HG03565 (cell line): ENCODE measurements around the gene TMLHE.
"Not testable (repeated sequence)": the region's sequence is repeated elsewhere in the genome, so short reads cannot be mapped to it uniquely, and the experiment has no call there.

Source experiments
- ATAC-seq: cut with Tn5 transposase; IDR thresholded peaks from one replicate; pipeline ENCODE4 v1.9.1; 2021; ENCODE audit warnings: mild to moderate bottlenecking, moderate library complexity; ENCODE audit not compliant: unreplicated experiment

TMLHE gene, protein sequence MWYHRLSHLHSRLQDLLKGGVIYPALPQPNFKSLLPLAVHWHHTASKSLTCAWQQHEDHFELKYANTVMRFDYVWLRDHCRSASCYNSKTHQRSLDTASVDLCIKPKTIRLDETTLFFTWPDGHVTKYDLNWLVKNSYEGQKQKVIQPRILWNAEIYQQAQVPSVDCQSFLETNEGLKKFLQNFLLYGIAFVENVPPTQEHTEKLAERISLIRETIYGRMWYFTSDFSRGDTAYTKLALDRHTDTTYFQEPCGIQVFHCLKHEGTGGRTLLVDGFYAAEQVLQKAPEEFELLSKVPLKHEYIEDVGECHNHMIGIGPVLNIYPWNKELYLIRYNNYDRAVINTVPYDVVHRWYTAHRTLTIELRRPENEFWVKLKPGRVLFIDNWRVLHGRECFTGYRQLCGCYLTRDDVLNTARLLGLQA

GRCh38 chrX:155612312-155613224 lies at the start of gene TMLHE, which contains the start of gene SPRY3:
Gene TMLHE (minus strand): TSS chrX:155612952. CDS start chrX:155545276, 67,676 bp downstream.
Gene SPRY3 (plus strand): TSS chrX:155612586.
- ATAC-seq = peak; percentile 56

DNA sequence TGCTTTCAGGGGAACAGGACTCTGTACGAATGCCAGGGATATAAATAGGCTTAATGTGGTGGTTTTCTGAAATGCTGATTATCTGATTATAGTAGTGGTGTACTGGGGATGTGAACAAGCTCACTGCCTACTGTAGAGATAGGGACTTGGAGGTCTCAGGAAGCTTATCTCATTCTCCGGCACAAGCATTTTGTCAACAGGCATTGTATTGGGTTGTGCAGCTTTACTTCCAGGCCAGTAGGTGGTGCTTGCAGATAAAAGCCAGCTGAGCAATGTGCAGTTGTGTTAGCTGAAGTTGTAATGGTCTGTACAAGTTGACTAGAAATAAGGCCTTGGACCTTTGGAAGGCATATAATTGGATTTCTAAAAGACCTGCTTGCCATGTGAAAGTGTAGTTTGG lies 49.5 kb upstream of the TMLHE start:
- ATAC-seq = no peak

GRCh38 chrX:155645180-155645579 lies 32.4 kb upstream of the TMLHE start:
- no peak for ATAC-seq

GRCh38 chrX:155643240-155643639 lies 30.5 kb upstream of the TMLHE start:
- ATAC-seq = no peak

GRCh38 chrX:155641371-155641770 lies 28.6 kb upstream of the TMLHE start:
- not testable (repeated sequence) for ATAC-seq

DNA sequence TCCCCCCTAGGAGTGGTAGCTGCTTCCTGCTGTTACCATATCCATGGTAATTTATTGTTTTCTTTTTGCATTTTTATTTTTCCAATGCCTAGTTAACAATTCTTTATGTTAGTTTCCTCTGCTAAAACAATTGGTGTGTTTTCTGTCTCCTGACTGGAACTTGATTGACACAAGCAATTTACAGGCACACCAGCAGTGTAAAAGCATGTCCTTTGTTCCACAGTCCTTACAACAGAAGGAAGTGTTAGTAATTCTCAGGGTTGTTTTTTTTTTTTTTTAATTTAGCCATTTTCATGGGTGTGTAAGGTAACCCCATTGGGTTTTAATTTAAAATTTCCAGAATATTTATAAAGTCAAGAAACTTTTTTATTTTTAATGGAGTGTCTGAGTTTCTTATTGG lies 25.0 kb upstream of the TMLHE start:
- no peak for ATAC-seq

GRCh38 chrX:155635019-155635418 lies 22.3 kb upstream of the TMLHE start:
- ATAC-seq = not testable (repeated sequence)

DNA sequence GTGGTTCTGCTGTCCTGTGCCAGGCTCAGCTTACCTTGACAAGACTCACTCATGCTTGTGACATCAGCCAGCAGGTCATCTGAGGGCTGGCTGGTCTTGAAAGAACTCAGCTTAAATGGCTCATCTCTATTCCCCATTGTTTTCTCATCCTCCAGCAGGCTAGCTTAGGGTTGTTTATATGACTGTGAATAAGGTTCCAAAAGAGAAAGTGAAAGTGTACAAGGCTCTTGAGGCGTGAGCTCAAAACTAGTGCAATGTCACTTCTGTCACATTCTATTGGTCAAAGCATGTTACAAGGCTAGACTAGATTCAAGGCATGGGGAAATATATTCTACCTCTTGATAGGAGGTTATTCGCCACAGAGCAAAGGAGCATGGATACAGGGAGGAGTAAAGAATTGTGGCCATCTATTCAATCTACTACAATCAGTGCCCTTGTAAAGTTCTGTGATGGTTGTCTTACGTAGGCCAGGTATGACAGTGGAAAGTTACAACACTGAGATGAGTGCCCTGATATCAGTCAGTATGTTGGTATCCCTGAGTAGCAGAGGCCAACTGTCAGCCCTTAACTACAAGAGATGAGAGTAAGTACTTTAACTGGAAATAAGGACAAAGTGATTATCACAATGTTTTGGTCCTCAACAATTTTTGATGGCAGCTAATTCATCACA lies 19.8 kb upstream of the TMLHE start:
- ATAC-seq = peak; percentile 53

GRCh38 chrX:155620110-155620509 lies 7.4 kb upstream of the TMLHE start:
- ATAC-seq = not testable (repeated sequence)

DNA sequence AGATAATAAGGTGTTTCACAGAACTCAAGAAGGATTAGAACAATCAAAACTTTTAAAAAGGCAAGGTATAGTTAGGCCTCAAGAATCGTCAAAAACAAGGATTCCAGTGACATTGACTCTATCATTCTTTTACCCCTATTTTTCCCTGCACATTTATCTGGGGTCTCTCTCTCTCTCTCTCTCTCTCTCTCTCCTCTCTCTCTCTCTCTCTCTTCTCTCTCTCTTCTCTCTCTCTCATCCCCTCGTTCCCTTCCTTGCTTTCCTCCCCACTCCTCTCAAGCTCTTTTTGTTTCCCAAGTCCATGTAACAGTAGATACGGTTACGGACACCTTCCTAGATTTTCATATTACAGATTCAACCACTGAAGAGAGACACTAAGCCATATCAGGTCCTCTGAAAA lies 3.2 kb upstream of the TMLHE start:
- ATAC-seq = no peak

DNA sequence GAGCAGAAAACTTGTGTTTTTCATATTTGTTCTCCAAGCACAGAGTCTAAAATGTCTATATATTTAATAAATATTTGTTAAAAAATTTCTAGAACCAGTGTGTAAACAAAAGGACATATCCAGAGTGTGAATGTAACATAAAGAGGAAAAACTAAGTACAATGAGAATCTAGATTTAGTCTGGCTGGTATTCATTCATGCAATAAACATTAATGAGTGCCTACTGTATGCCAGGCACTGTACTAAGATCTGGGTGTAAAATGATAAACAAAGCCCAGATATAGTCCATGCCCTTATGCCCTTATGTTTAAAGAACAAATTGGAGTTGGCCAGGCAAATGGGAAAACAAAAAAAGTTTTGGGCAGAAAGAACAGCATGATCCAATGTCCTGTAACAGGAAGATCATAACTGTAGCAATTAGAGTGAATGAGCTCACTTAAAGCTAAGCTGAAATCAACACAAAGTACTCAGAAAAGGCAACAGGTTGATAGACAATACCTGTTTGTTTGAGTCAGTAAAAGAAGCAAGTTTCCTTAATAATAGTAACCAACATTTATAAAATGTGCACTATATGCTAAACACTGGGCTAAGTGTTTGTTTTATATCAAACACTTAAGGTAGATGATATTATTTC lies 1.3 kb upstream of the TMLHE start:
- ATAC-seq = no peak

- ATAC-seq = no peak
These were observed 1.4 kb downstream of the TMLHE start for GRCh38 chrX:155611302-155611701.

GRCh38 chrX:155592981-155593380 lies 19.8 kb downstream of the TMLHE start:
- ATAC-seq = no peak

DNA sequence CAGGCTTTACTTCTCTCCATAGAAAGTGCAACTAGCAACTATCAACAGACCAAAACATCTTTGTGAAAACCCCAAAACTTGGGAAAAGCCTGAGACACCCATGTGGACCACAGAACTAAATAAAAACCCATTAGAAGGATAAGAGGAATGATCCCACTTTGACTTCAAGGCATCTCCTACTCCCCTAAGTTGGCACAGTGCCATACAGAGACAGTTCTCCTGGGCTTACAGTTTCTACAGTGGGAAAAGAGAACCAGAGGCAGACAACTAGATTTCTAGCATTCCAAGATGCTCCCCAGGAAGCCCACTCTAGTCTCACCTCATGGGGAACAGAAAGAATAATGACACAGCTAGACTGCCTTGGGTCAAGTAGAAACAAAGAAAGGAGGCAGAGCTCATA lies 20.4 kb downstream of the TMLHE start:
- ATAC-seq = no peak

DNA sequence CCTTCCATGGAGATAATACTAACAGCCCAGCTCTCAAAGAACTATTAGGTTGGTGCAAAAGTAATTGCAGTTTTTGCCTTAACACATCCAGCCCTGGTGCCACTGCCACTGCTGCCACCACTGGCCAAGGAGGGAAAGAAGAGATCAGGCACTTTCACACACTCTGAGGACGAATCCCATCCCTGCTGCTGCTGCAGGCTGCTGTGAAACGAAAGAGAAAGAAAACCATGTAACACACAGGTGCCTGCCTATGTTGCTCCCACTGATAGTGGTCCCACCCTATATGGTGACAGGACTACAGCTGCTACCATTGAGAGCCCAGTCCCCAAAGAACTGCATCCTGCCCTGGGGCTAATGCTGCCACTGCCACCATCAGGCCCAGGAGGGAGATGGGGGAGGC lies 35.1 kb downstream of the TMLHE start:
- no peak for ATAC-seq

DNA sequence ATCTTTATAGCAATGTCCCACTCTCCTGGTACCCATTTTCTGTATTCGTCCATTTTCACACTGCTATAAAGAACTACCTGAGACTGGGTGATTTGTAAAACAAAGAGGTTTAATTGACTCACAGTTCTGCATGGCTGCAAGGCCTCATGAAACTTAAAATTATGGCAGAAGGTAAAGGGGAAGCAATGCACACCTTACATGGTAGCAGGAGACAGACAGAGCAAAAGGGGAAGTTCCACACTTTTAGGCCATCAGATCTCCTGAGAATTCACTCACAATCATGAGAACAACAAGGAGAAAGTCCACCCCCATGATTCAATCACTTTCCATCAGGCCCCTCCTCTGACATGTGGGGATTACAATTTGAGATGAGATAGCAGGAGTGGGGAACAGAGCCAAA lies 49.7 kb downstream of the TMLHE start:
- no peak for ATAC-seq

DNA sequence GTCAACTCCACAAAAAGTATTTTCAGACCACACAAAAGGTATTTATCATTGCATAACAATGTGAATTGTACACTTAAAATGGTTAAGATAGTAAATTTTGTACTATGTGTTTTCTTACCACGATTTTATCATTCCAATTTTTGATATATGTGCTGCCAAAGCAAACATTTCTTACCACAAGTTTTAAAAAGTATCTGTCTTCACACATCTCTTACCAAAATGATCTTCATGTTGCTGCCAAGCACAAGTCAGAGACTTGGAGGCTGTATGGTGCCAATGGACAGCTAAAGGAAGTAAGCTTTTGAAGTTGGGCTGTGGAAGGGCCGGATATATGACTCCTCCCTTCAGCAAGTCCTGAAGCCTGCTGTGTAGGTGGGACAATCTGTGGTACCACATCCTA lies 67.9 kb downstream of the TMLHE start:
- ATAC-seq = no peak

GRCh38 chrX:155535866-155536265 lies 76.9 kb downstream of the TMLHE start:
- no peak for ATAC-seq

GRCh38 chrX:155534800-155535199 lies 78.0 kb downstream of the TMLHE start:
- ATAC-seq = no peak

DNA sequence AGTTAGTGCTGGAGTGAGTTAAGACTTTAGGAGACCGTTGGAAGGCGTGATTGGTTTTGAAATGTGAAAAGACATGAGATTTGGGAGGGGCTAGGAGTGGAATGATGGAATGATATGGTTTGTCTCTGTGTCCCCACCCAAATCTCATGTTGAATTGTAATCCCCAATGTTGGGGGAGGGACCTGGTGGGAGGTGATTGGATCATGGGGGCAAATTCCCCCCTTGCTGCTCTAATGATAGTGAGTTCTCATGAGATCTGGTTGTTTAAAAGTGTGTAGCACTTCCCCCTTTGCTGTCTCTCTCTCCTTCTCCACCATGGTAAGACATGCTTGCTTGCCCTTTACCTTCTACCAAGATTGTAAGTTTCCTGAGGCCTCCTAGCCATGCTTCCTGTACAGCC lies 85.7 kb downstream of the TMLHE start:
- ATAC-seq = not testable (repeated sequence)

GRCh38 chrX:155514225-155514624 lies 98.5 kb downstream of the TMLHE start:
- ATAC-seq = no peak
